Muscle of leg (tissue), 16 donors: ENCODE measurements around the gene MAGI2. TPM values are rescaled to one million over a fixed set of nuclear protein-coding genes. Genes with fewer than 3 reads are reported as not detected.

Experiments used
- DNase-seq: peaks from one replicate; pipeline ENCODE4 v3.0.0; 2013
- H3K27ac ChIP-seq: one replicate; pipeline ENCODE4 v1.5.1; 2013; ENCODE audit warnings: mild to moderate bottlenecking, low read length, control low read depth
- H3K27me3 ChIP-seq: one replicate; pipeline ENCODE4 v1.6.1; 2013; ENCODE audit warnings: low read length; ENCODE audit not compliant: control insufficient read depth, insufficient read depth
- H3K36me3 ChIP-seq: one replicate; pipeline ENCODE4 v1.6.1; 2013; ENCODE audit warnings: low read length; ENCODE audit not compliant: control insufficient read depth, insufficient read depth
- H3K4me1 ChIP-seq: one replicate; pipeline ENCODE4 v1.6.1; 2013; ENCODE audit warnings: low read length; ENCODE audit not compliant: control insufficient read depth, insufficient read depth
- H3K4me3 ChIP-seq: one replicate; pipeline ENCODE4 v1.5.1; 2013; ENCODE audit warnings: low read length, control low read depth
- H3K9me3 ChIP-seq: replicated peaks from 2 replicates; pipeline ENCODE4 v1.6.1; 2013; ENCODE audit warnings: low read depth, low read length; ENCODE audit not compliant: control insufficient read depth
- whole genome bisulfite sequencing: methylation state at CpG from one replicate; pipeline ENCODE4 v1.1.5; 2013; ENCODE audit warnings: missing lambda C conversion rate; ENCODE audit not compliant: insufficient coverage; 5-methylcytosine and 5-hydroxymethylcytosine counted together
- long read RNA-seq, 11 donors: transcript quantifications; one replicate each; lab custom pipeline, GENCODE V29; 2026
- polyA plus RNA-seq, 8 donors: library from polyadenylated mRNA; unstranded; fragments of 120-200 nt; gene quantifications; one replicate each; pipeline versions ENCODE4 v1.2.1 to v1.2.3, GENCODE V29; 2013; ENCODE audit warnings: inconsistent platforms in 1 of 8, low replicate concordance in 1 of 8; ENCODE audit not compliant: insufficient read length in 8 of 8, insufficient read depth in 1 of 8
- total RNA-seq: library from RNA; stranded (reverse); fragments of 120-200 nt; gene quantifications from one replicate; pipeline ENCODE4 v1.2.4, GENCODE V29; 2013

The MAGI2 gene
- 6.0 TPM for total RNA-seq
- polyA plus RNA-seq = 1 to 10 TPM; 3.5 to 6.3 (median 5.0) TPM
- long read RNA-seq, donor 1 = 0 reads
- long read RNA-seq, donor 2 = 0 reads
- long read RNA-seq, donor 3 = 0 reads
- long read RNA-seq, donor 4, full-length matches to known transcripts = 1 of 1 reads
- long read RNA-seq, donor 4, partial matches to known transcripts = 0 of 1 reads
- long read RNA-seq, donor 4, other reads (novel, unspliced or antisense) = 0 of 1 reads
- long read RNA-seq, donor 5, partial matches to known transcripts = 14 of 34 reads
- long read RNA-seq, donor 5, other reads (novel, unspliced or antisense) = 20 of 34 reads
- long read RNA-seq, donor 6 = 0 reads
- long read RNA-seq, donor 7, full-length matches to known transcripts = 1 of 1 reads
- long read RNA-seq, donor 7, partial matches to known transcripts = 0 of 1 reads
- long read RNA-seq, donor 7, other reads (novel, unspliced or antisense) = 0 of 1 reads
- long read RNA-seq, donor 8, partial matches to known transcripts = 5 of 5 reads
- long read RNA-seq, donor 8, other reads (novel, unspliced or antisense) = 0 of 5 reads
- long read RNA-seq, donor 9 = 0 reads
- long read RNA-seq, donor 10 = 0 reads
- long read RNA-seq, donor 11, full-length matches to known transcripts = 1 of 1 reads
- long read RNA-seq, donor 11, partial matches to known transcripts = 0 of 1 reads
- long read RNA-seq, donor 11, other reads (novel, unspliced or antisense) = 0 of 1 reads

GRCh38 chr7:79453558-79454360, at the start of gene MAGI2:
MAGI2 (minus strand) TSS chr7:79453667; CDS start chr7:79453320, 347 bp downstream.
- Histone ChIP-seq H3K27ac (peak within 1 kb of the TSS; percentile 89), H3K9me3 (no peaks in the 10 kb centered on the region), H3K4me1 (peaks cover 16% of the 10 kb centered on the region), H3K4me3 (peak within 1 kb of the TSS; percentile 60), H3K36me3 (peaks cover 2% of the 10 kb centered on the region), H3K27me3 (no peaks in the 10 kb centered on the region)
- DNase-seq = peak; percentile 94
- 0% methylated on average over 33 of the region's 67 CpGs for WGBS

GRCh38 chr7:79502151-79502550, 48.7 kb upstream of the MAGI2 start:
- no peak for DNase-seq
- no peaks in the 10 kb centered on the region for H3K4me1 ChIP-seq
- H3K9me3 ChIP-seq = no peaks in the 10 kb centered on the region
- H3K36me3 ChIP-seq = no peaks in the 10 kb centered on the region
- H3K4me3 ChIP-seq = no peak overlapping the region
- H3K27ac ChIP-seq = no peak overlapping the region
- WGBS = no CpG with 5 or more reads among the region's 1 CpG
- H3K27me3 ChIP-seq = no peaks in the 10 kb centered on the region

GRCh38 chr7:79500759-79501158, 47.3 kb upstream of the MAGI2 start:
- H3K9me3 ChIP-seq = no peaks in the 10 kb centered on the region
- no peaks in the 10 kb centered on the region for H3K27me3 ChIP-seq
- no peak overlapping the region for H3K27ac ChIP-seq
- DNase-seq = no peak
- no peaks in the 10 kb centered on the region for H3K4me1 ChIP-seq
- H3K36me3 ChIP-seq = no peaks in the 10 kb centered on the region
- no peak overlapping the region for H3K4me3 ChIP-seq

- DNase-seq = no peak
- no peaks in the 10 kb centered on the region for H3K4me1 ChIP-seq
- H3K9me3 ChIP-seq = no peaks in the 10 kb centered on the region
- no CpG with 5 or more reads among the region's 3 CpGs for WGBS
- H3K27ac ChIP-seq = no peak overlapping the region
- H3K27me3 ChIP-seq = no peaks in the 10 kb centered on the region
- H3K36me3 ChIP-seq = no peaks in the 10 kb centered on the region
- no peak overlapping the region for H3K4me3 ChIP-seq
Observed at GRCh38 chr7:79497728-79498127, 44.3 kb upstream of the MAGI2 start.

DNA sequence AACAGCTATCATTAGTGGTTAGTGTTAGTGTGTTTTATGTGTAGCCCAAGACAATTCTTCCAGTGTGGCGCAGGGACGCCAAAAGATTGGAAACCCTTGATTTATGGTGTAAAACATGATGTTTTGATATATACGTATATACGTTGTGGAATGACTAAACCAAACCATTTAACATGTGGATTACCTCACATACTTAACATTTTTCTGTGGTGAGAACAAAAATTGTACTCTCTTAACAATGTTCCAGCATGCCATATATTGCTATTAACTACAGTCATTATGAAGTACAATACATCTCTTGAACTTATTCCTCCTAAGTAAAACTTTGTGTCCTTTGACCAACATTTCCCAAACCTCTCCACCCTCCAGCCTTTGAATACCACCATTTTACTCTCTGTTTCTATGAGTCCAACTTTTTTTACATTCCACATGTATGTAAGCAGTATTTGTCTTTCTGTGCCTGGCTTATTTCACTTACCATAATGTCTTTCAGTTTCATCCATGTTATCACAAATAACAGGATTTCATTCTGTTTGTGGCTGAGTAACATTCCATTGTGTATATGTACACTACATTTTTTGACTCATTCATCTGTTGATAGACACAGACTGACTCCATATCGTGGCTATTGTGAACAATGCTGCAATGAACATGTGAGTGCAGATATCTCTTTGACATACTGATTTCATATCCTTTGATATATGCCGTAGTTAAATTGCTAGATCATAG, 42.2 kb upstream of the MAGI2 start:
- no CpG with 5 or more reads among the region's 6 CpGs for WGBS
- H3K36me3 ChIP-seq = no peaks in the 10 kb centered on the region
- no peaks in the 10 kb centered on the region for H3K4me1 ChIP-seq
- no peak overlapping the region for H3K27ac ChIP-seq
- H3K27me3 ChIP-seq = no peaks in the 10 kb centered on the region
- no peaks in the 10 kb centered on the region for H3K9me3 ChIP-seq
- no peak for DNase-seq
- H3K4me3 ChIP-seq = no peak overlapping the region

DNA sequence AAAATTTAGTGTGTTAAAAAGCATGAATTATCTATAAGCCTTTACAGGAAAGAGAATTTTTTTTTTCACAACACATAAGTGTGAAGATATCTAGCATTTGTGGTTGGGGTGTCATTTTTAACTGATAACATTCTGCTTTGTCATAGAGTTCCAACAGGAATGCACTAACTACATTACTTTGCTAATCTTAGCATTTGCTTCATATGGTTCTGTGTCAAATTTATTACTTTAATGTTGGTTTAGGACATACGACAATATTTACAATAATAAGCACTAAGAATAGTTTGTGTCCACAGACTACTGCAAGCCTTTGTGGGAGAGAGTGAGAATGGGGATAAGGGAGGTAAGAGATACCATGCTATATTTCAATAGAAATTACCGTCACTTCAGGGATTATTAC, 40.6 kb upstream of the MAGI2 start:
- Histone ChIP-seq H3K4me1 (no peaks in the 10 kb centered on the region), H3K4me3 (no peak overlapping the region), H3K36me3 (no peaks in the 10 kb centered on the region), H3K27me3 (no peaks in the 10 kb centered on the region), H3K9me3 (no peaks in the 10 kb centered on the region), H3K27ac (no peak overlapping the region)
- DNase-seq = no peak
- WGBS = no CpG with 5 or more reads among the region's 2 CpGs

- H3K27ac ChIP-seq = no peak overlapping the region
- no peak overlapping the region for H3K4me3 ChIP-seq
- no peaks in the 10 kb centered on the region for H3K4me1 ChIP-seq
- no peak for DNase-seq
- no peaks in the 10 kb centered on the region for H3K27me3 ChIP-seq
- H3K9me3 ChIP-seq = no peaks in the 10 kb centered on the region
- H3K36me3 ChIP-seq = no peaks in the 10 kb centered on the region
Observed at GRCh38 chr7:79489371-79489770, 35.9 kb upstream of the MAGI2 start.

GRCh38 chr7:79478386-79478785, 24.9 kb upstream of the MAGI2 start:
- Histone ChIP-seq H3K4me3 (no peak overlapping the region), H3K4me1 (no peaks in the 10 kb centered on the region), H3K27me3 (no peaks in the 10 kb centered on the region), H3K27ac (no peak overlapping the region), H3K9me3 (no peaks in the 10 kb centered on the region), H3K36me3 (no peaks in the 10 kb centered on the region)
- no peak for DNase-seq
- no CpG with 5 or more reads among the region's 3 CpGs for WGBS

DNA sequence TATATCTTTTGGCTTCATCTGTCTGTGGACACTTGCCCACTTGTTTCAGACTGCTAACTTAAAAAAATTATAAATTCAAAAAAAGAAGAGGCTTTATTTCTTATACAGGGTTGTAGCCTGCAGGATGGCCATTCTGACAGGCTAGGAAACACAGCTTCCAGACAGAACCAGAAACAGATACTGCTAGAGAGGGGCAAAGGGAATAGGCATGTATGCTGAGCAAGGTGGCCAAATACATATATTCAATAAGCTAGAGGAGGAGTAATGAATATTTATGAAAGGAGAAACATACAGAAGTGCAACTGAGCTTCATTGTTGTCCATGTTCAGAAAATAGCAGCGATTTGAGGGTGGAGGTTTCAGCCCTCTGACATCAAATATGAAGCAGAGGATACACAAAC, 22.0 kb upstream of the MAGI2 start:
- Histone ChIP-seq H3K9me3 (no peaks in the 10 kb centered on the region), H3K27me3 (no peaks in the 10 kb centered on the region), H3K27ac (no peak overlapping the region), H3K4me1 (no peaks in the 10 kb centered on the region), H3K4me3 (no peak overlapping the region), H3K36me3 (no peaks in the 10 kb centered on the region)
- no CpG with 5 or more reads among the region's 1 CpG for WGBS
- no peak for DNase-seq
